GM23248 (cell line): ENCODE results near the gene DDX59.

Experiments
- EZH2 ChIP-seq: fragments of 200-600 bp; sonication (generic); IDR thresholded peaks from 2 replicates; pipeline ENCODE4 v1.6.1; 2018; ENCODE audit warnings: antibody characterized with exemption, mild to moderate bottlenecking; ENCODE audit not compliant: insufficient read depth, poor library complexity, severe bottlenecking
- EZH2phosphoT487 ChIP-seq: fragments of 200-600 bp; sonication (generic); IDR thresholded peaks from 2 replicates; pipeline ENCODE4 v1.6.1; 2018; ENCODE audit warnings: antibody characterized with exemption, moderate library complexity, mild to moderate bottlenecking, low read depth; ENCODE audit not compliant: insufficient read depth

GRCh38 chr1:200654660-200655059 lies 15.0 kb downstream of the DDX59 start:
- TF ChIP-seq EZH2 (no peak), EZH2phosphoT487 (no peak)
